Lower lobe of right lung (tissue), 2 donors: ENCODE data around the gene ZIM2. TPM values are rescaled to one million over a fixed set of nuclear protein-coding genes. Genes with fewer than 3 reads are reported as not detected.

Source experiments
- ATAC-seq, 2 donors: fragments of 200-7000 bp; cut with Tn5 transposase; one replicate each; pipeline ENCODE4 v1.9.1; 2020 to 2022; ENCODE audit warnings: mild to moderate bottlenecking in 2 of 2, moderate library complexity in 2 of 2
- DNase-seq: peaks from one replicate; pipeline ENCODE4 v3.0.0-alpha.2; 2020
- H3K27ac ChIP-seq: fragments of 200-600 bp; one replicate; pipeline ENCODE4 v1.8.0; 2022
- H3K27me3 ChIP-seq: fragments of 200-600 bp; one replicate; pipeline ENCODE4 v1.8.0; 2022; ENCODE audit warnings: low read depth
- H3K36me3 ChIP-seq: fragments of 200-600 bp; one replicate; pipeline ENCODE4 v1.8.0; 2022; ENCODE audit warnings: mild to moderate bottlenecking
- H3K4me1 ChIP-seq: fragments of 200-600 bp; one replicate; pipeline ENCODE4 v1.8.0; 2022
- H3K4me3 ChIP-seq: fragments of 200-600 bp; one replicate; pipeline ENCODE4 v1.8.0; 2022; ENCODE audit warnings: mild to moderate bottlenecking
- H3K9me3 ChIP-seq: fragments of 200-600 bp; one replicate; pipeline ENCODE4 v1.8.0; 2022
- intact Hi-C: fragments of 100-400 bp; cut with DNase I; formaldehyde crosslinking; loops from one replicate; pipeline ENCODE4 v1.11.0; 2022
- total RNA-seq: library from RNA; stranded (reverse); fragmentation: NEBNext Ultra II Directional; extraction: Animal tissue kit (Norgen Biotek cat#: 25700); gene quantifications from one replicate; pipeline ENCODE4 v1.2.1, GENCODE V29; 2021
- TF ChIP-seq, protein P1 (sequence below): fragments of 200-600 bp; IDR thresholded peaks from one replicate; pipeline ENCODE4 v1.8.0; 2022; ENCODE audit warnings: antibody characterized with exemption, mild to moderate bottlenecking
- donor health status: DM: no; HTN: yes; CAD: no; lungs with severe emphysema.

ZIM2 gene
- total RNA-seq, 1 donor from 2014 or later = not detected

DNA sequence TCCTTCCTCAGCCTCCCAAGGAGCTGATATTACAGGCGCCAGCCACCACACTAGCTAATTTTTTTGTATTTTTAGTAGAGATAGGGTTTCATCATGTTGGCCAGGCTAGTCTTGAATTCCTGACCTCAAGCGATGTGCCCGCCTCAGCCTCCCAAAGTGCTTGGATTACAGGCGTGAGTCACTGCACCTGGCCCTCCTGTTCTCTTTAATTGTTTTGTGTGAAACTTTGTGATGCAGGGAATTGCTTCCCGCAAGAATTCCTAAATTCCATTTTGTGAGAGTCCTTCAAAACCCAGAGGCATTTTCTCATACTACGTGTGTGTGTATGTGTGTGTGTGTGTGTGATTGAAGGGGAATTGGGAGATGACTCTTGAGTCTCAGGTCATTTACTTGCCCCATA is 104.0 kb downstream of the ZIM2 start:
- Histone ChIP-seq H3K4me3 (no peak overlapping the region), H3K27ac (no peak overlapping the region), H3K36me3 (no peaks in the 10 kb centered on the region), H3K27me3 (no peaks in the 10 kb centered on the region), H3K9me3 (peaks cover 4% of the 10 kb centered on the region), H3K4me1 (no peaks in the 10 kb centered on the region)
- TF ChIP-seq, protein P1, sequence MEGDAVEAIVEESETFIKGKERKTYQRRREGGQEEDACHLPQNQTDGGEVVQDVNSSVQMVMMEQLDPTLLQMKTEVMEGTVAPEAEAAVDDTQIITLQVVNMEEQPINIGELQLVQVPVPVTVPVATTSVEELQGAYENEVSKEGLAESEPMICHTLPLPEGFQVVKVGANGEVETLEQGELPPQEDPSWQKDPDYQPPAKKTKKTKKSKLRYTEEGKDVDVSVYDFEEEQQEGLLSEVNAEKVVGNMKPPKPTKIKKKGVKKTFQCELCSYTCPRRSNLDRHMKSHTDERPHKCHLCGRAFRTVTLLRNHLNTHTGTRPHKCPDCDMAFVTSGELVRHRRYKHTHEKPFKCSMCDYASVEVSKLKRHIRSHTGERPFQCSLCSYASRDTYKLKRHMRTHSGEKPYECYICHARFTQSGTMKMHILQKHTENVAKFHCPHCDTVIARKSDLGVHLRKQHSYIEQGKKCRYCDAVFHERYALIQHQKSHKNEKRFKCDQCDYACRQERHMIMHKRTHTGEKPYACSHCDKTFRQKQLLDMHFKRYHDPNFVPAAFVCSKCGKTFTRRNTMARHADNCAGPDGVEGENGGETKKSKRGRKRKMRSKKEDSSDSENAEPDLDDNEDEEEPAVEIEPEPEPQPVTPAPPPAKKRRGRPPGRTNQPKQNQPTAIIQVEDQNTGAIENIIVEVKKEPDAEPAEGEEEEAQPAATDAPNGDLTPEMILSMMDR = no peak
- no peak for ATAC-seq
- intact Hi-C loops = no loop called here
- DNase-seq = no peak

DNA sequence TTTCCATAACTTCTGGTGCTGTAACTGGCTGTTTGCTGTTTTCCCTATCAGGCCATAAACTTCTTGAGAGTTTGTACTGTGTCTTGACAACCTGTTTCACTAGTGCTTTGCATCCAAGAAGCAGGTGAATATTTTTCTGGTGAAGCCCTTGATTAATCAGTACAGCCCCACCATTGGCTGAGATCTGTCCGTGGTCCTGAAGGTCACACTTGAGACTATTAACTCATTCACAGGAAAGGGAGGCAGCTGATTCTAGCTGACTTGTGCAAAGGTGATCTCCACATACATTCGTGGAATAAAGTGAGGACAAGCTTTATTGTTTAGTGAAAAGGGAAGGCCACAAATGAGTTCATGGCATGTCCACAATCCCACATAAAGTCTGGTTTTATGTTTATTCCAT is 107.5 kb downstream of the ZIM2 start:
- TF ChIP-seq, protein P1 = no peak
- no peaks in the 10 kb centered on the region for H3K27me3 ChIP-seq
- no peak for DNase-seq
- no peak overlapping the region for H3K27ac ChIP-seq
- H3K9me3 ChIP-seq = no peaks in the 10 kb centered on the region
- no peak for ATAC-seq
- no peaks in the 10 kb centered on the region for H3K4me1 ChIP-seq
- intact Hi-C loops = no loop called here
- no peak overlapping the region for H3K4me3 ChIP-seq
- no peaks in the 10 kb centered on the region for H3K36me3 ChIP-seq

DNA sequence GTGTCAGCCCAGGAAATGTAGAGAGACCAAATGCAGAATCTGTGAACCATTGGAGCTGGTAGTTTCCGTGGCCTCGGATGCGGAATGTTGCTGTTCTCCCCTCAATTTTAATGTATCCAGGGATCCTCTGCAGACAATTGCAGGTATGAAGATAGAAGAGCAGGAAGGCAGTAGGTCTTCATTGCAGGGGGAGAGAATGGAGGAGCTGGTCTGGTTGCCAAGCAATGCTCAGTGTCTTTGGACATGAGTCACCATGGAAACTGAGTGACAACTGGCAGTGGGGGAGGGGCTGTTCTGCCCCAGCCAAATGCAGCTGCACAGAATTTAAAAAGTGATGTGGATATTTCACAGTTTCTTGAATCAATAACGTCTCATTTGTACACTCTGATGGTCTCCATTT is 112.8 kb downstream of the ZIM2 start:
- ATAC-seq (no peak), DNase-seq (no peak)
- Histone ChIP-seq H3K36me3 (no peaks in the 10 kb centered on the region), H3K4me3 (no peak overlapping the region), H3K27ac (no peak overlapping the region), H3K4me1 (no peaks in the 10 kb centered on the region), H3K27me3 (no peaks in the 10 kb centered on the region), H3K9me3 (no peaks in the 10 kb centered on the region)
- intact Hi-C loops = no loop called here
- TF ChIP-seq, protein P1 = no peak

DNA sequence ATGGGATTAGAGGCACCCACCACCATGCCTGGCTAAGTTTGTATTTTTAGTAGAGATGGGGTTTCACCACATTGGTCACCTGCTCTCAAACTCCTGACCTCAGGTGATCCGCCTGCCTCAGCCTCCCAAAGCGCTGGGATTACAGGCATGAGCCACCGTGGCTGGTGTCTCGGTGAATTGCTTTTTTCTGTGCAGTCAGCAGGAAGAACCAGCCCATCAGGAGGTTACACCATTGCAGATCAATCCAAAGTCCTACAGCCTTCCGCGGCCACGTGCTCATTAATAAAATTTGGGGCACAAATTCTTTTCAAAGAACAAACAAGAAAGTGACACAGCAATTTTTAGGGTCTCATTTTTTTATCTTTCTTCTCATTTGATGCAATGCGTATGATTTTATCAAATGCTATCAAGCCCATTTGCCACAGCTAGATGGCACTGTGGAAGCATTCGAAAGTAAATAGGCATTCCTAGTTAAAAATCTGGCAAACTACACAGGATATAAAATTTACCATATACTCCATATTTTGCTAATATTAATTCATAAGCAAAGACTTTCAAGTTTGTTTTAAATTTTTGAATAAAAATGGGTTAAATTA is 114.6 kb downstream of the ZIM2 start:
- H3K9me3 ChIP-seq = no peaks in the 10 kb centered on the region
- no peak for DNase-seq
- intact Hi-C loops = no loop called here

More for the DNA sequence above, 114.6 kb downstream of the ZIM2 start:
- H3K4me1 ChIP-seq = no peaks in the 10 kb centered on the region
- no peak overlapping the region for H3K4me3 ChIP-seq
- ATAC-seq = no peak
- no peak overlapping the region for H3K27ac ChIP-seq
- TF ChIP-seq, protein P1 = peak; percentile 19
- H3K36me3 ChIP-seq = no peaks in the 10 kb centered on the region
- no peaks in the 10 kb centered on the region for H3K27me3 ChIP-seq

Other genes with a start within 250 kb of the ZIM2 start
- 5.8 TPM for gene ZNF71, start 245.4 kb downstream of the ZIM2 start, total RNA-seq
- gene SMIM17, start 197.6 kb downstream of the ZIM2 start, total RNA-seq = not detected
- 3.0 TPM for gene ZNF835, start 169.0 kb downstream of the ZIM2 start, total RNA-seq
- 5.0 TPM for gene PEG3, start within 50 bp of the ZIM2 start, total RNA-seq